ENCODE measurements around the gene ACSF3. TPM values are rescaled to one million over a fixed set of nuclear protein-coding genes. Genes with fewer than 3 reads are reported as not detected.

ACSF3 gene
- total RNA-seq, 2 donors from 2014 or later: 24.1 to 41.7 TPM

GRCh38 chr16:89103781-89104180, 10.1 kb downstream of the ACSF3 start:
- no peak for TF ChIP-seq CTCF (IDR thresholded peaks at IDR 0.05)
- Histone ChIP-seq H3K36me3 (peaks cover 50% of the 10 kb centered on the region), H3K27ac (no peak overlapping the region), H3K9me3 (no peaks in the 10 kb centered on the region), H3K27me3 (replicated peaks; ENCODE audit: insufficient read depth) (no peaks in the 10 kb centered on the region), H3K4me3 (no peak overlapping the region), H3K4me1 (ENCODE audit: control insufficient read depth in 1 of 2, low read depth in 2 of 2) (no peaks in the 10 kb centered on the region)
- ATAC-seq (ENCODE audit: insufficient number of reproducible peaks, low FRiP score, low read depth) (no peak), DNase-seq (ENCODE audit: low spot score) (no peak)

GRCh38 chr16:89104303-89104702, 10.7 kb downstream of the ACSF3 start:
- Histone ChIP-seq H3K9me3 (no peaks in the 10 kb centered on the region), H3K4me3 (no peak overlapping the region), H3K27me3 (replicated peaks; ENCODE audit: insufficient read depth) (no peaks in the 10 kb centered on the region), H3K27ac (no peak overlapping the region), H3K4me1 (ENCODE audit: control insufficient read depth in 1 of 2, low read depth in 2 of 2) (no peaks in the 10 kb centered on the region), H3K36me3 (peaks cover 50% of the 10 kb centered on the region)
- DNase-seq (ENCODE audit: low spot score): no peak
- ATAC-seq (ENCODE audit: insufficient number of reproducible peaks, low FRiP score, low read depth): no peak
- no peak for TF ChIP-seq CTCF (IDR thresholded peaks at IDR 0.05)

- no peak for DNase-seq (ENCODE audit: low spot score)
- no peak overlapping the region for H3K4me3 ChIP-seq
- no peak for ATAC-seq (ENCODE audit: insufficient number of reproducible peaks, low FRiP score, low read depth)
- no peaks in the 10 kb centered on the region for H3K27me3 ChIP-seq (replicated peaks; ENCODE audit: insufficient read depth)
- no peak for TF ChIP-seq CTCF (IDR thresholded peaks at IDR 0.05)
- H3K27ac ChIP-seq: no peak overlapping the region
- H3K4me1 ChIP-seq (ENCODE audit: control insufficient read depth in 1 of 2, low read depth in 2 of 2): no peaks in the 10 kb centered on the region
- peaks cover 50% of the 10 kb centered on the region for H3K36me3 ChIP-seq
- no peaks in the 10 kb centered on the region for H3K9me3 ChIP-seq
Measured at GRCh38 chr16:89104930-89105571, 11.4 kb downstream of the ACSF3 start.

- no peak for ATAC-seq (ENCODE audit: insufficient number of reproducible peaks, low FRiP score, low read depth)
- TF ChIP-seq CTCF (IDR thresholded peaks at IDR 0.05): no peak
- no peaks in the 10 kb centered on the region for H3K9me3 ChIP-seq
- H3K36me3 ChIP-seq: peaks cover 49% of the 10 kb centered on the region
- H3K4me3 ChIP-seq: no peak overlapping the region
- no peaks in the 10 kb centered on the region for H3K4me1 ChIP-seq (ENCODE audit: control insufficient read depth in 1 of 2, low read depth in 2 of 2)
- no peak overlapping the region for H3K27ac ChIP-seq
- no peaks in the 10 kb centered on the region for H3K27me3 ChIP-seq (replicated peaks; ENCODE audit: insufficient read depth)
- DNase-seq (ENCODE audit: low spot score): no peak
Measured at GRCh38 chr16:89105599-89106151, 12.0 kb downstream of the ACSF3 start.

- no peaks in the 10 kb centered on the region for H3K27me3 ChIP-seq (replicated peaks; ENCODE audit: insufficient read depth)
- H3K4me3 ChIP-seq: no peak overlapping the region
- DNase-seq (ENCODE audit: low spot score) (no peak), ATAC-seq (ENCODE audit: insufficient number of reproducible peaks, low FRiP score, low read depth) (no peak)
- no peaks in the 10 kb centered on the region for H3K4me1 ChIP-seq (ENCODE audit: control insufficient read depth in 1 of 2, low read depth in 2 of 2)
- no peak overlapping the region for H3K27ac ChIP-seq
- peaks cover 47% of the 10 kb centered on the region for H3K36me3 ChIP-seq
- H3K9me3 ChIP-seq: no peaks in the 10 kb centered on the region
- no peak for TF ChIP-seq CTCF (IDR thresholded peaks at IDR 0.05)
Measured at GRCh38 chr16:89106533-89107202, 13.0 kb downstream of the ACSF3 start.

Measured in thoracic aorta (tissue), 2 donors.